ENCODE measurements around the gene VSIR.

DNA sequence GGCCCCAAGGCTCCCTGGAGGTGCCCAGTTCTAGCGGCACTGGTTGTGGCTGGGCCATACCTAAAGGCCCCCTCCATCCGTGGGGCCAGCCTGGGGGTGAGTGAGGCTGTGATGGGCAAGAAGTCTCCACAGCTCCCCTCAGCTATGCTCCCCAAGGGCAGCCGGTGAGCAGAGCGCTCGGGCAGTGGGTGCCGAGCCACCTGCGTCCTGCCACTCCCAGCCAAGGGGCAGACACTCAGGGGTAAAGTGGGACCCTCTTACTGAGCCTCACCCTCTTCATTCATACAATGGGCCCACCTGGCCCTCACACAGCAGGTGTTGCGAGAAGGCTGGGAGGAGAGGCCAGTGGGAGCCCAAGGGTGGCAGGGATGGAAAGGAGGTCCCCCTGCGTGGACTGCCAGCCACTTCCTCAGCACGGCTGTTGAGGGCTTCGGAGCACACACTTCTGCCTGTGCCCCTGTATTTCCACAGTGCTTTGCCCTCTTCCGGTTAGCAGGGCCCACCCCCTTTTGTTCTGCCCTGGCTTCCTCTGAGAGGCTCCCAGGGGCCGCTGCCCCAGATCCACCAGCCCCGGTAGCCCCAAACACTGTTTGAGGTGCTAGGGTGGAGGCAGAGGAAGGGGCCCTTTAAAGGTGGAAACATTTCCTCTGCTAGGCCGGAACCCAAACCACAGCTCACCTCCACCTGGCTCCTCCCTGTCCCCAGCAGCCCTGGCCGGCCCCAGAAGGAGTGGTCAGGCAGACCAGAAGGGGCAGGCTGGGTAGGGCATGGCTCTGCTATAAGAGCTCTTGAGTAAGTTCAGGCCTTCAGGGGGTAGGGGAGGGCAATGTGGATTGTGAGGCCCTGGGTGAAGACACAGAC is 37.4 kb downstream of the VSIR start:
- TF ChIP-seq EZH2phosphoT487 (IDR thresholded peaks at IDR 0.05; ENCODE audit: insufficient read depth, low read depth) (no peak), EZH2 (IDR thresholded peaks at IDR 0.05; ENCODE audit: insufficient read depth, poor library complexity, severe bottlenecking) (no peak)

Measured in GM23248 (cell line).